Colon (tissue), 2 donors: Measurements from ENCODE around the gene XRCC4.

Experiments
- FAIRE-seq: peaks from 2 replicates; lab custom pipeline; 2012; peaks lifted over from hg19 to GRCh38; lab: Jason Lieb, UNC
- donor health status: control.
- donor health status: control.

Gene XRCC4

GRCh38 chr5:83277154-83277553 is 199.8 kb downstream of the XRCC4 start:
- FAIRE-seq, result no peak

- FAIRE-seq, result no peak
These were observed 200.6 kb downstream of the XRCC4 start for GRCh38 chr5:83277953-83278352.

- FAIRE-seq, result no peak
These were observed 203.8 kb downstream of the XRCC4 start for GRCh38 chr5:83281176-83281575.

GRCh38 chr5:83281658-83282057 is 204.3 kb downstream of the XRCC4 start:
- FAIRE-seq, result no peak

GRCh38 chr5:83283761-83284160 is 206.4 kb downstream of the XRCC4 start:
- FAIRE-seq, result no peak

- no peak for FAIRE-seq
These were observed 208.5 kb downstream of the XRCC4 start for GRCh38 chr5:83285661-83286398.

GRCh38 chr5:83294246-83294645 is 216.9 kb downstream of the XRCC4 start:
- no peak for FAIRE-seq

GRCh38 chr5:83299353-83299752 is 222.0 kb downstream of the XRCC4 start:
- no peak for FAIRE-seq

- no peak for FAIRE-seq
These were observed 229.4 kb downstream of the XRCC4 start for GRCh38 chr5:83306572-83307241.

GRCh38 chr5:83312663-83313062 is 235.3 kb downstream of the XRCC4 start:
- FAIRE-seq, result no peak

- no peak for FAIRE-seq
These were observed 236.1 kb downstream of the XRCC4 start for GRCh38 chr5:83313436-83313835.

GRCh38 chr5:83321483-83322055 is 244.2 kb downstream of the XRCC4 start:
- no peak for FAIRE-seq

- no peak for FAIRE-seq
These were observed 245.1 kb downstream of the XRCC4 start for GRCh38 chr5:83322273-83322924.

GRCh38 chr5:83323557-83324180 is 246.3 kb downstream of the XRCC4 start:
- FAIRE-seq, result no peak

- no peak for FAIRE-seq
These were observed 254.5 kb downstream of the XRCC4 start for GRCh38 chr5:83331842-83332241.

- FAIRE-seq, result no peak
These were observed 260.2 kb downstream of the XRCC4 start for GRCh38 chr5:83337453-83338035.

GRCh38 chr5:83340511-83340918 is 263.2 kb downstream of the XRCC4 start:
- FAIRE-seq, result no peak

- FAIRE-seq, result no peak
These were observed 264.5 kb downstream of the XRCC4 start for GRCh38 chr5:83341815-83342334.

GRCh38 chr5:83342465-83342864 is 265.1 kb downstream of the XRCC4 start:
- no peak for FAIRE-seq

GRCh38 chr5:83343299-83343698 is 266.0 kb downstream of the XRCC4 start:
- no peak for FAIRE-seq

GRCh38 chr5:83345423-83345822 is 268.1 kb downstream of the XRCC4 start:
- FAIRE-seq, result no peak

- no peak for FAIRE-seq
These were observed 271.0 kb downstream of the XRCC4 start for GRCh38 chr5:83348281-83348780.
